NCI-H146 treated with DMSO at 0.1 percent for 48 hours (cell line): ENCODE results near the gene SPATA31A1.
"Not testable (repeated sequence)": the region's sequence is repeated elsewhere in the genome, so short reads cannot be mapped to it uniquely, and the experiment has no call there.

ENCODE experiments used
- DNase-seq: peaks from one replicate; lab custom pipeline; 2025; ENCODE audit not compliant: unreplicated experiment; lab: John Stamatoyannopoulos, UW

SPATA31A1 gene

GRCh38 chr9:39355369-39355768, at the start of gene SPATA31A1:
SPATA31A1 (plus strand) TSS chr9:39355669; CDS start chr9:39355731, 62 bp downstream.
- not testable (repeated sequence) for DNase-seq

GRCh38 chr9:39407261-39408204, 52.1 kb downstream of the SPATA31A1 start:
- not testable (repeated sequence) for DNase-seq

- not testable (repeated sequence) for DNase-seq
These were observed 55.9 kb downstream of the SPATA31A1 start for GRCh38 chr9:39411254-39411940.
